Loucy (cell line): ENCODE data around the gene GON7.

ENCODE experiments used
- H2AFZ ChIP-seq: fragments of 200-600 bp; sonication (generic); 2 replicates; pipeline ENCODE4 v1.6.0; 2016; ENCODE audit warnings: antibody characterized with exemption, mild to moderate bottlenecking, low read length, moderate library complexity
- H3F3A ChIP-seq: fragments of 200-600 bp; 2 replicates; pipeline ENCODE4 v1.6.0; 2016; ENCODE audit warnings: antibody characterized with exemption, low read depth, mild to moderate bottlenecking
- H3K27me3 ChIP-seq: fragments of 200-600 bp; sonication (generic); 2 replicates; pipeline ENCODE4 v1.6.1; 2014; ENCODE audit warnings: low read length, mild to moderate bottlenecking; ENCODE audit not compliant: insufficient read depth, poor library complexity, severe bottlenecking
- H3K36me3 ChIP-seq: fragments of 200-600 bp; sonication (generic); 2 replicates; pipeline ENCODE4 v1.6.1; 2016; ENCODE audit warnings: low read length; ENCODE audit not compliant: insufficient read depth
- H3K4me1 ChIP-seq: fragments of 200-600 bp; sonication (generic); 2 replicates; pipeline ENCODE4 v1.5.1; 2014; ENCODE audit warnings: low read length, mild to moderate bottlenecking; ENCODE audit not compliant: insufficient read depth, poor library complexity, severe bottlenecking
- H3K4me2 ChIP-seq: fragments of 200-600 bp; sonication (generic); 2 replicates; pipeline ENCODE4 v1.6.0; 2014; ENCODE audit warnings: antibody characterized with exemption, low read length, low read depth, mild to moderate bottlenecking; ENCODE audit not compliant: poor library complexity, severe bottlenecking
- H3K4me3 ChIP-seq: fragments of 200-600 bp; sonication (generic); 2 replicates; pipeline ENCODE4 v1.5.1; 2014; ENCODE audit warnings: low read length, mild to moderate bottlenecking, mixed read lengths; ENCODE audit not compliant: poor library complexity, severe bottlenecking
- H3K79me2 ChIP-seq: fragments of 200-600 bp; sonication (generic); 2 replicates; pipeline ENCODE4 v1.6.1; 2014; ENCODE audit warnings: low read length; ENCODE audit not compliant: insufficient read depth
- H3K9ac ChIP-seq: fragments of 200-600 bp; sonication (generic); 2 replicates; pipeline ENCODE4 v1.6.0; 2014; ENCODE audit warnings: mild to moderate bottlenecking, low read depth, low read length, moderate library complexity; ENCODE audit not compliant: poor library complexity, severe bottlenecking
- H3K9me2 ChIP-seq: fragments of 200-600 bp; sonication (generic); replicated peaks from 2 replicates; pipeline ENCODE4 v1.6.1; 2016; ENCODE audit warnings: low read depth, low read length, mixed read lengths
- H3K9me3 ChIP-seq: fragments of 200-600 bp; sonication (generic); 2 replicates; pipeline ENCODE4 v1.6.1; 2014; ENCODE audit warnings: mild to moderate bottlenecking, antibody characterized with exemption, low read length, low read depth; ENCODE audit not compliant: insufficient read depth
- H4K20me1 ChIP-seq: fragments of 200-600 bp; sonication (generic); 2 replicates; pipeline ENCODE4 v1.6.0; 2014; ENCODE audit warnings: antibody characterized with exemption, low read length, mild to moderate bottlenecking; ENCODE audit not compliant: insufficient read depth, poor library complexity, severe bottlenecking
- EZH2phosphoT487 ChIP-seq: fragments of 200-600 bp; IDR thresholded peaks from 2 replicates; pipeline ENCODE4 v1.6.1; 2018; ENCODE audit warnings: antibody characterized with exemption, mild to moderate bottlenecking, moderate library complexity, borderline replicate concordance
- TF ChIP-seq, protein P1 (sequence below): fragments of 200-600 bp; sonication (generic); conservative IDR thresholded peaks from 2 replicates; pipeline ENCODE4 v1.5.1; 2014; ENCODE audit warnings: mild to moderate bottlenecking, antibody characterized with exemption, low read length

The GON7 gene

DNA sequence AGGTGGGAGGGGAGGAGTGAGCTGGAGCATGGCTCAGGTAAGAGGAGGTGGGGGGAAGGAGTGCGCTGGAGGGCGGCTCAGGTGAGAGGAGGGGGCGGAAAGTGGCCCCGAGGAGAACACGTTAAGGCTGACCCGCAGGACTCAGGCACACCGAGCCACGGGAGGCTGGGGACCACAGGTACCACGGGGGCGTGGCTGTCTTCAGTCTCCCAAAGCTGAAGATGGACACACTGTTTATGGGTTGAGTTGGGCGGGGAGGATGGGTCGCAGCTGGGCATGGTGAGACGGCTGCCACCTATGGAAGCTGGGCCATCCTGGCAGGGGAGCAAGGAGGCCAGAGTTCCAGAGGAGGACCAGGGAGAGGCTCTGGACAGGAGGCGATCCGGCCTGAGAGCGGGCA lies 23.7 kb upstream of the GON7 start:
- no peak overlapping the region for H2AFZ ChIP-seq
- no peak overlapping the region for H3K9ac ChIP-seq
- H3K9me3 ChIP-seq: no peaks in the 10 kb centered on the region
- TF ChIP-seq EZH2phosphoT487: no peak
- TF ChIP-seq, protein P1, sequence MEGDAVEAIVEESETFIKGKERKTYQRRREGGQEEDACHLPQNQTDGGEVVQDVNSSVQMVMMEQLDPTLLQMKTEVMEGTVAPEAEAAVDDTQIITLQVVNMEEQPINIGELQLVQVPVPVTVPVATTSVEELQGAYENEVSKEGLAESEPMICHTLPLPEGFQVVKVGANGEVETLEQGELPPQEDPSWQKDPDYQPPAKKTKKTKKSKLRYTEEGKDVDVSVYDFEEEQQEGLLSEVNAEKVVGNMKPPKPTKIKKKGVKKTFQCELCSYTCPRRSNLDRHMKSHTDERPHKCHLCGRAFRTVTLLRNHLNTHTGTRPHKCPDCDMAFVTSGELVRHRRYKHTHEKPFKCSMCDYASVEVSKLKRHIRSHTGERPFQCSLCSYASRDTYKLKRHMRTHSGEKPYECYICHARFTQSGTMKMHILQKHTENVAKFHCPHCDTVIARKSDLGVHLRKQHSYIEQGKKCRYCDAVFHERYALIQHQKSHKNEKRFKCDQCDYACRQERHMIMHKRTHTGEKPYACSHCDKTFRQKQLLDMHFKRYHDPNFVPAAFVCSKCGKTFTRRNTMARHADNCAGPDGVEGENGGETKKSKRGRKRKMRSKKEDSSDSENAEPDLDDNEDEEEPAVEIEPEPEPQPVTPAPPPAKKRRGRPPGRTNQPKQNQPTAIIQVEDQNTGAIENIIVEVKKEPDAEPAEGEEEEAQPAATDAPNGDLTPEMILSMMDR: no peak
- H3K4me1 ChIP-seq: no peaks in the 10 kb centered on the region
- H3K4me2 ChIP-seq: no peak overlapping the region
- H3K9me2 ChIP-seq: no peaks in the 10 kb centered on the region
- no peaks in the 10 kb centered on the region for H4K20me1 ChIP-seq
- peaks cover 26% of the 10 kb centered on the region; the same call in 1 of the 2 replicates for H3K36me3 ChIP-seq
- no peaks in the 10 kb centered on the region for H3F3A ChIP-seq
- no peaks in the 10 kb centered on the region for H3K27me3 ChIP-seq
- no peaks in the 10 kb centered on the region for H3K79me2 ChIP-seq
- H3K4me3 ChIP-seq: no peak overlapping the region

DNA sequence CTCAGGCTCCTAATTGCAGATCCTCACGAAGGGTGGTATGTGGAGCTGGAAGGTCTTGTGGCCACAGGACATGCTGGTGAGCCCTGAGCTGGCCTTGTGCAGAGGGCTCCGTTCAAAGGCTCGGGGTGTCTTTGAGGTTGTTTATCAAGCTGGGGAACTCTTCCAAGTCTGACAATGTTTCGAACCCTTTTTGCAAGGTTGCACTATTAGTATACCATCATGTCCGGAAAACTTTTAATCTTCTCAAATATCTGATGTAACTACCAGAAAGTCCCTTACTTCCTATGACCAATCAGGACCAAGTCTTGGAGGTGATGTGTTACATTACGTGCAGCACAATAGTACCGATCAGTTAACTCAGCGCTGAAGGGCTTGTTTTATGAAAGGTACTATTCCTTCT lies 21.7 kb upstream of the GON7 start:
- Histone ChIP-seq H3F3A (no peaks in the 10 kb centered on the region), H3K4me2 (no peak overlapping the region), H3K27me3 (no peaks in the 10 kb centered on the region), H3K4me1 (no peaks in the 10 kb centered on the region), H3K9ac (no peak overlapping the region), H3K36me3 (peaks cover 41% of the 10 kb centered on the region; the same call in 1 of the 2 replicates), H4K20me1 (no peaks in the 10 kb centered on the region), H3K4me3 (no peak overlapping the region), H3K9me3 (no peaks in the 10 kb centered on the region), H2AFZ (no peak overlapping the region), H3K79me2 (no peaks in the 10 kb centered on the region), H3K9me2 (no peaks in the 10 kb centered on the region)
- TF ChIP-seq, protein P1: no peak

DNA sequence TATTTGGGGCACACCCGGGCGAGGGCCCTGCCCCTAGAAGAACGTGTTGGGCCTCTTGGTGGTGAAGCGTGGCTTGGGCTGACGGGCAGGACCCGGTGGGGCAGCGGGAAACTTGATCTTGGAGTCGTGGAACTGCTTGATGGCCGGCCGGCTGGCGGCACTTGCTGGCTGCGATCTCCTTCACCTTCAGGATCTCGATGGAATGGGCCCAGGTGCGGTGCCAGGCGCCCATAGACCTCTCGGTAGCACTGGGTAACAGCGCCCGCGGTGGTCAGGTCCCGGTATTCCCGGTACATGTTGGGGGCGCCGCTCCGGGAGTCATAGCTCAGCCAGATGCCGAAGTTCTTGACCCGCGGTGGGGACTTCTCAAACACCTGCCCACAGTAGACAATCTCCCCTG lies 16.7 kb upstream of the GON7 start:
- Histone ChIP-seq H3K27me3 (no peaks in the 10 kb centered on the region), H4K20me1 (no peaks in the 10 kb centered on the region), H3F3A (no peaks in the 10 kb centered on the region; the same call in 1 of the 2 replicates), H3K9me3 (no peaks in the 10 kb centered on the region), H3K36me3 (peaks cover 51% of the 10 kb centered on the region; the same call in 1 of the 2 replicates), H2AFZ (no peak overlapping the region), H3K4me1 (peaks cover 4% of the 10 kb centered on the region), H3K79me2 (no peaks in the 10 kb centered on the region), H3K4me2 (no peak overlapping the region), H3K4me3 (no peak overlapping the region), H3K9me2 (no peaks in the 10 kb centered on the region), H3K9ac (no peak overlapping the region)
- TF ChIP-seq, protein P1: no peak
- no peak for TF ChIP-seq EZH2phosphoT487
